ENCODE results near the gene ARHGAP45. TPM values are rescaled to one million over a fixed set of nuclear protein-coding genes. Genes with fewer than 3 reads are reported as not detected.

Gene ARHGAP45
- total and polyA plus RNA-seq, 9 of the 15 experiments (the other 6 are each of a cell fraction or from before 2014, with no cell fraction given): 0.08 to 22.1 (median 4.2) TPM

GRCh38 chr19:1039646-1040475, 27.1 kb upstream of the ARHGAP45 start, which contains the start of gene ABCA7 (continued):
- TF ChIP-seq TSHZ1 (CRISPR knock-in tag; IDR thresholded peaks at IDR 0.05) (no peak), E2F4 (CRISPR knock-in tag; IDR thresholded peaks at IDR 0.05; ENCODE audit: low read depth) (peak; percentile 77; the same call in 1 of the 2 replicates), STAT6 (CRISPR knock-in tag; IDR thresholded peaks at IDR 0.05) (no peak), NFIC (IDR thresholded peaks at IDR 0.05) (peak; percentile 34), MED1 (CRISPR knock-in tag; IDR thresholded peaks at IDR 0.05; ENCODE audit: borderline replicate concordance) (no peak), CHD2 (IDR thresholded peaks at IDR 0.05; ENCODE audit: low read depth, low read length) (peak; percentile 85), VEZF1 (CRISPR knock-in tag; IDR thresholded peaks at IDR 0.05) (peak; percentile 22; the same call in 1 of the 2 replicates)
